ENCODE data around the gene NMT1.
A peak's percentile ranks its signal among the peaks of the same experiment; 100 is the strongest.

The NMT1 gene

DNA sequence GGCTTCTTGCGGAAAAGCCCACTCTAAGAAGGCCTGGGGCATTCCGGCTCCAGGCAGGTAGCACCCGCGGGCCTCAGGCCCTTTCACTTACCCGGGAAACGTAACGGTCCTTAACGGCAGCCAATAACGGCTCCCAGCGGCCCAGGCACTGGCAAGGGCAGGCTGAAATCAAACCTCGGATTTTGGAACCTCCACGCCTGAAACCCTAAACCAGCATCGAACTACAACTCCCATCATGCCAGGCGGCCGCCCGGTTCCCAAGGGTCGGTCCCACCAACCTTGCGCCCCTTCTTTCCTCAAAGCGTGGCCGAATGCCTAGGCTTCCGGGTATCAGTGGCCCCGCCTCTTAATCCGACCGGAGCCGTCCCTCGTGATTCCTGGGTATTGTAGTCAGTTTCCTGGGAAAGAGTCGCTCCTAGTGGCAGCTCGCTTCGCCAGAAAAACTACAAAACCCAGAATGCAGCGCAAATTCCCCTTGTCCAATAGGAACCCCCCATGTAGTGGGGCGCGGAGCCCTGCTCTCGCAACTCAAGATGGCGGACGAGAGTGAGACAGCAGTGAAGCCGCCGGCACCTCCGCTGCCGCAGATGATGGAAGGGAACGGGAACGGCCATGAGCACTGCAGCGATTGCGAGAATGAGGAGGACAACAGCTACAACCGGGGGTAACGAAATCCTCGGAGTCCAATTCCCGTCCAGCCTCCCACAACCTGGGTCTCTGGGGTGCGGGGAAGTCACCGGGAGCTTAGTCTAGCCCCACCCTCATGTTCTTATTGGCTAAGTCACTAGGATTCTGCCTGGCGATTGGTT, at the start of gene NMT1:
Gene NMT1, plus strand, starts transcription at position 521 of the 809 bp plus-strand sequence. Its CDS starts 13 bp downstream, at position 534.
- DNase-seq (ENCODE audit: low read depth), result peak; percentile 95

DNA sequence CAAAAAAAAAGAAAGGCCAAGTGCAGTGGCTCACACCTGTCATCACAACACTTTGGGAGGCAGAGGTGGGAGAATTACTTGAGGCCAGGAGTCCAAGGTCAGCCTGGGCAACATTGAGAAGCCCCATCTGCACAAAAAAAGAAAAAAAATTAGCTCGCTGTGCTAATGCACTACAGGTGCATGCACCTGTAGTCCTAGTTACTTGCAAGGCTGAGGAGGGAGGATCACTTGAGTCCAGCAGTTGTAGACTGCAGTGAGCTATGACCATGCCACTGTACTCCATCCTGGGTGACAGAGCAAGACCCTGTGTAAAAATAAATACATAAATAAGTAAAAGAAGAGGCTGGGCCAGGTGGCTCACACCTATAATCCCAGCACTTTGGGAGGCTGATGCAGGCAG, 49.4 kb upstream of the NMT1 start:
- no peak for DNase-seq (ENCODE audit: low read depth)

DNA sequence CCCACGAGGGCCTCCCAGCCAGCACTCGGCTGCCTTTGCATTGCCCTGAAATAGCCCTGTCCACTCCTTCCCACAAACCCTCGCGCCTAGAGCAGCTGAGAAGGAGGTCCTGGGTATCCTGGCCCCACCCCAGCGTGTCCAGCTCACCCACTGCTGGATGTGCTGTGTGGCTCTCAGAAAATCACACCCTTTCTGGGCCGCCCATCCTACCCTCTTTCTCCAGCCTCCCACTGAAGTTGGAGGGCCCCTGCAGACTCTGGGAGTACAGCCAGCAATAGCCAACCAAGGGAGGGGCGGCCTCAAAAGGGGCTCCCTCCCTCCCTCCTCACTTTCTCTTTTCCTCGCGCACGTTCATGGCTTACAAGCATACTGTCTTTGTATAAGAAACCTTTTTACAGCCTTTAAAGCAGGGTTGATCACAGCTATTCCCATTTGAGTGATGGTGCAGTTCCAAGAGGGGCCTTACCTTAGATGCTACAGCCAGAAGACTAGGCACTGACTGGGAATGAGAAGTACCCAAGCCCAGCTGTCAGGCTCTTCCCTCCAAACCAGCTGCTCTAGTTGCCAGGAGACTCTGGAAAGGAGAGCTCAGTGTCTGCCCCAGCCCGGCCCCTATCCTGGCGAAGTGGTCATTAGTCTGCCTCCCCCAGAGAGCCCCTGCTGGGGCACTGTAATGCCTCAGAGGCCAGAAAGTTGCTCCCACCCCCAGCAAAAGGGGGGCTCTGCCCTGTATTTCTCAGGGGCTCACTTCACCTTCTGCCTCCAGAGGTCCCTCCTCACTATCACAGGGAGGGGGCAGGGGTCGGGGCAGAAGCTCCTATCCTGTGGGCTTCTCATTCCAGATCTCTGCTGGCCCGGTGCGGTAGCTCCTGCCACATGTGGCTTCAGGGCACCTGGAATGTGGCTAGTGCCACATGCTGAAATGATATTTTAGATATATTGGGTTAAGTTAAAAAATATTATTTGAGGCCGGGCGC, 47.8 kb upstream of the NMT1 start:
- no peak for DNase-seq (ENCODE audit: low read depth)

- no peak for DNase-seq (ENCODE audit: low read depth)
These were observed 44.9 kb upstream of the NMT1 start for GRCh38 chr17:45016237-45016636.

- DNase-seq (ENCODE audit: low read depth), result no peak
These were observed 44.3 kb upstream of the NMT1 start for GRCh38 chr17:45016823-45017222.

GRCh38 chr17:45018514-45018847, 42.6 kb upstream of the NMT1 start:
- no peak for DNase-seq (ENCODE audit: low read depth)

DNA sequence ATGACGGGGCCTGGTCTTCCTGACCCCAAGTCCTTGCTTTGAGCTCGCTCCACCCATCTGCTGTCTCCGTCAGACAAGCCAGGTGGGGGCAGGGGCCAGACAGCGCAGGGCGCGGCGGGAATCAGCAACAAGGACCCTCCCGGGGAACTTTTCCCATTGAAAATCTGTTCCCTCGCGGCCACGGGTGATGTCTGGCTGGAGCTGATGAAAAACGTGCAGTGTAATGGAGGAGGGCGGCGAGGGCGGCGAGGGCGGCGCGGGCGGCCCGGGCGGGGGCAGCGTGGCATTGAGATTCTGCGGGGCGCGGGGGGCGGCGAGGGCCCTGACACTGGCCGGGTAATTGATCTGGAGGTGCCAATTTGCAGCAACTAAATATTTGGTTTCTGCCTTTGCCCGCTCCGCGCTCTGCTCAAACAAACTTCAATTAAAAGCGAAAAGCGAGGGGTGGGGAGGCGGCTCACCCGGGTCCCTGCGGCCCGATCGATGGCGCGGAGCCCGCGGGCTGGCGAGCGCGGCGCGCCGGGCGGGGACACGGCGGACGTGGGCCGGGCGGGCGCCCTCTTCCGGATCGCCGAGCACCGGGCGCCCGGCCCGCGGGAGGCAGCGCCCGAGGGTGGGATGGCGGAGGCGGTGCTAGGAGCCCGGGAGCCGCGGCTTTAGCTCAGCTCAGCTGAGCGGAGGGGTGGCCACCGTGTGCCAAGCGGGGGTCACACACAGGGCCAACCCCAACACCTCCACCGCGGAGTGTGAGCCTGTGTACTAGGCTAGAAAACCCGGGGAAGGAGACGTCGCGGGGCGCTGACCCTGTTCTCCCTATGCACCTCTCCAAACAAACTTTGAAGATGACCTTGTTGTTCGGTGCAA, 42.0 kb upstream of the NMT1 start:
- DNase-seq (ENCODE audit: low read depth), result no peak

DNA sequence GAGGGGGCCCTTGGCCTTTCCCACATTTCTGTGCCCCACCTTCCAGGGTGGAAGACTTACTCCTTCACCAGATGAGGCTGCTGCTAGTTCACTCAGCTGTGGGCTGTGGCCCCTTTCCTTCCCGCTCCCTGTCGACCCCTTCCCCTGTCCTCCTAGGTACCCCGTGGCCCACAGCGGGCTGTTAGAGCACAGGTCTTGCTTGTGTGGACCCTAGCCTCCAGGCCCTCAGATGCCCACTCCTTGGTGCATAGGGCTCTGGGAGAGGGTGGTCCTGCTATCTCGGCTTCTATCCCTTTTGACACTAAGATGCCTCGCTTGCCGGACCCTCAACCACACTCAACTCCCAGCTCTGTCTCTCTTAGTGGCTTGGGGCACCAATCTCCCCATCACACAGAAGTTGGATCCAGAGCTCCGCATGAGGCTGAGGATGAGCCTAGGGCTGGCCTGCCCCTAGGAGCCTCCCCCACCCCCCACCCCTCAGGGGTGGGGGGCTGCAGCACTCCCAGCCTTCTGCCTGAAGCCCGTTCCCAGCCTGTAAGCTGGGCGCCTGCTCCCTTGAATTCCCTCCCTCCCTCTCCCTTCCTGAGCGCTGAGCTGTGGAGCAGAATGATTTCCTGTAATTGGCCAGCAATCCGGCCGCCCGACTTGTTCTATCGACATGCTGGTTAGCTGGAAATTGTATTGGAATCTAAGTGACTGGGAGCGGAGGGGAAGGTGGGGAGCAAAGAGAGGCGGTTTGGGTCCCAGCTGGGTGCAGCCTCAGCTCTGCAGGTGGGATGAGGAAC, 40.6 kb upstream of the NMT1 start:
- DNase-seq (ENCODE audit: low read depth), result no peak

- no peak for DNase-seq (ENCODE audit: low read depth)
These were observed 39.4 kb upstream of the NMT1 start for GRCh38 chr17:45021607-45022287.

- no peak for DNase-seq (ENCODE audit: low read depth)
These were observed 38.8 kb upstream of the NMT1 start for GRCh38 chr17:45022288-45022648.

- DNase-seq (ENCODE audit: low read depth), result no peak
These were observed 38.3 kb upstream of the NMT1 start for GRCh38 chr17:45022655-45023339.

DNA sequence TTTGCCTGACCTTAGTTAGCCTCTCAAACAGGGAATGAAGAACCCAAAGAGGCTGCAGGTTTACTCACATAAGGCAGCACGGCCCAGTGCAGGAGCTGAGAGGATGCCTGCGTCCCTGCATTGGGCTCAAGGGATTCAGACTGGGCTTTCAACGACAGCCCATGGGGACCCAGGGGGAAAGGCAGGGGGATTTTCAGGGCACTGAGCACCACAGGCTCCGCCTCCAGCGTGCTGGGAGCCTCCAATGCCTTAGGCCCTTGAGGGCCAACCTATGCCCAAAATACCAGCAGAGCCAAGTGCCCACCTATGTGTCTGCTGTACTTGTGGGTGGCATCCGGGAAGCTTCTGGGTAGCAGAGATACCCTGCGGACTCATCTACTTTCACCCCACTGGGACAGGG, 32.0 kb upstream of the NMT1 start:
- no peak for DNase-seq (ENCODE audit: low read depth)

- DNase-seq (ENCODE audit: low read depth), result no peak
These were observed 31.2 kb upstream of the NMT1 start for GRCh38 chr17:45029758-45030423.

- DNase-seq (ENCODE audit: low read depth), result no peak
These were observed 30.4 kb upstream of the NMT1 start for GRCh38 chr17:45030733-45031132.

DNA sequence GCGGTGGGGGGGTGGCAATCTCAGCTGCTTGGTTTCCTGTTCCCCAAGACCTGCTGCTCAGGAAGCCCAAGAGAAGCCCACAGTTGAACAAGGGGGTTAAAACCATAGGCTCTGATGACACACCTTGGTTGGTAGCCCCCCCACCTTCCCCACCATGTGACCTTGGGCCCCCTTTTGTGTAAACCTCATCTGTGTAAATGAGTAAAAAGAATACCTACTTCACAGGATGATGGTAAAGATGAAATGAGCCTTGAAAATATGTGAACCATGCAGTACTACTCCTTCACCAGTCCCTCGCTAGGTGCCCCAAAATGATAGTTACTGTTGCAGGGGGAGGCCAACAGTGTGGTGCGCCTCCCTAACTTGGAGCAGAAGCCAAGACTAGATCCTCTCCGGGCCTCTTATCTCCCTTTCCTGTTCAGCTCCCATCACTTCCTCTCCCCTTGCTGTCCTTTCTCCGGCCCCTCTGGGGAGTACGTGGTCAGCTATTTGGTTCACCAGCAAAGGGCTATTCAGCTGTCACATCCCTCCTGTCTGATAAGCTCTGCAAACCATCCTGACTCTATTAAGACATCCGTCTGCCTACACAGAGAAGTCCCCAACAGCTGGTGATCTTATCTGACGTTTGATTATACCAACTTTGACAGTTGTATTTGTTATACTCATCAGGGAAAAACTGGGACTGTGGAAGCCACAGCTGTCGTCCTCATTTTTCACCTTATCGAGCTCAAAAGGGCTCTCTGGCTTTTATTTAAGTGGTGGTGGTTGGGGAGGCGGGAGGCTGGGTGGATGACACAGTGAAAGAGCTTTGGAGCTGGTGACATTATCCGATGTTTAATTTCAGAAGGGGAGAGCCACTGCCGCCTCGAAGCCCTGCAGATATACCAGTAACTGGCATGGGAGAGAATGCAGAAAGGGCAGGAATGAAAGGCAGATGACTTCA, 29.6 kb upstream of the NMT1 start:
- no peak for DNase-seq (ENCODE audit: low read depth)

DNA sequence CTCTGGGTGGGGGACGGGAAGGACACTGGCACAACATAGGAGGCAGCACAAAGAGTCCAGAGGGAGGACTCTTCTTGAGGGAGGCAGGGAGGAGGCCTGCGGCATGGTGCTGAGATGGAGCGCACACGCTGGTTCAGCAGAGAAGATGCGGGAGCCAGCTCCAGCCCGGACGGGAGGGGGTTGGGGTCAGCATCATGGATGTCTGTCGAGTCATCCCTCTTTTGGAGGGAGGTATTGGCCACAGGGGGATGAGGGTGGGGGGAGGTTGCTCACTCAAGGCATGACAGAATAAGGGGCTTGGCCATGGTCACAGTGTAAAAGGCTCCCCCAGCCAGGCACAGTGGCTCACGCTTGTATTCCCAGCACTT, 29.0 kb upstream of the NMT1 start:
- no peak for DNase-seq (ENCODE audit: low read depth)

- DNase-seq (ENCODE audit: low read depth), result no peak
These were observed 26.5 kb upstream of the NMT1 start for GRCh38 chr17:45034599-45034998.

DNA sequence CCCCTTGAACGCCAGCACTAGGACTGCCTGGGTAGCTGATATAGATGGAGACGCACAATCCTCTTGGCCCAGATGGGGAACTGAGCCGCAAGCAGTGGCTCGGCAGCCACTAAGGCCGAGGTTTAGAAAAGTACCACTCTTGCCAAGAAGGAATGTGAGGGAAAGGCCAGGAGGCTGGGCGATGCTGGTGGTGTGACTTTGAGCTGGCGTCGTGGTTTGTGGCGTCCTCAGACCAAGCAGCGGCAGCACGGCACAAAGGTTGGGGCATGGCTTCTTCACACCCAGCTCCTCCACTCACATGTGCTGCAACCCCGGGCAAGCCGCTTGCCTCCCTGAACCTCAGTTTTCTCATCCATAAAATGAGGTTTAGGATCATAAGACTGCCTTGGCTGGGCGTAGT, 25.3 kb upstream of the NMT1 start:
- no peak for DNase-seq (ENCODE audit: low read depth)

- no peak for DNase-seq (ENCODE audit: low read depth)
These were observed 24.4 kb upstream of the NMT1 start for GRCh38 chr17:45036691-45037090.
